Upper lobe of left lung (tissue), 4 donors: ENCODE measurements around the gene ADGRD1.

Experiments used
- EP300 ChIP-seq, 4 donors: sonication (generic); formaldehyde crosslinking; IDR thresholded peaks; one replicate each; pipeline ENCODE4 v1.5.1; 2017; ENCODE audit warnings: antibody characterized with exemption in 4 of 4, control low read depth in 2 of 4
- POLR2A ChIP-seq, 4 donors: fragments of 450-650 bp; IDR thresholded peaks; one replicate each; pipeline ENCODE4 v1.5.1; 2016 to 2017; ENCODE audit warnings: antibody characterized with exemption in 4 of 4, mild to moderate bottlenecking in 2 of 4
- POLR2AphosphoS5 ChIP-seq, 2 donors: sonication (generic); formaldehyde crosslinking; IDR thresholded peaks; one replicate each; pipeline ENCODE4 v1.5.1; 2017; ENCODE audit warnings: antibody characterized with exemption in 2 of 2
- TF ChIP-seq, protein P1 (sequence below), 6 experiments: fragments of 450-650 bp in 4 of 6; fragments of 200-600 bp in 2 of 6; sonication (generic) in 2 of 6; IDR thresholded peaks; one replicate each; pipeline ENCODE4 v1.5.1; 2016 to 2019; ENCODE audit warnings: antibody characterized with exemption in 6 of 6

DNA sequence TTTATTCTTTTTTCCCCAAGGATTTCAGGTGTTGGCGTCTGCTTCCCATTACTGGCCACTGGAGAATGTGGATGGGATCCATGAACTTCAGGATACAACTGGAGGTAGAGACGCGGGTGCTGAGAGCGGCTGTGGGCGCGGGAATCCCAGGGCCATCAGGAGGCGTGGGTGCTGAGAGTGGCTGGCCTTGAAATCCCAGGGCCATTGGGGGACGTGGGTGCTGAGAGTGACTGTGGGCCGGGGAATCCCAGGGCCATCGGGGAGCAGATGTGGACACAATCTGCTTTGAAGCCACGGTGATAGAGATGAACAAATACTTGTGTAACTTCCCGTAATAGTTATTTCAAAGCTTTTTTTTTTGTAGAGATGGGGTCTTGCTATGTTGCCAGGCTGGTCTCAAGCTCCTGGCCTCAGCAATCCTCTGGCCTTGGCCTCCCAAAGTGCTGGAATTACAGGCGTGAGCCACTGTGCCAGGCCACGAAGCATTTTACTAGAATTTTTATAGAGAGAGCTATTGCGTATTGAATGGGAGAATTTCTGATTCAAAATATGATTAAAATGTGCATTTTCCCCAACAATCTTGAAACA, 12.8 kb downstream of the ADGRD1 start:
- TF ChIP-seq POLR2A (IDR thresholded peaks at IDR 0.05) (no peak), EP300 (IDR thresholded peaks at IDR 0.05) (no peak), POLR2AphosphoS5 (IDR thresholded peaks at IDR 0.05) (no peak)
- TF ChIP-seq, protein P1, sequence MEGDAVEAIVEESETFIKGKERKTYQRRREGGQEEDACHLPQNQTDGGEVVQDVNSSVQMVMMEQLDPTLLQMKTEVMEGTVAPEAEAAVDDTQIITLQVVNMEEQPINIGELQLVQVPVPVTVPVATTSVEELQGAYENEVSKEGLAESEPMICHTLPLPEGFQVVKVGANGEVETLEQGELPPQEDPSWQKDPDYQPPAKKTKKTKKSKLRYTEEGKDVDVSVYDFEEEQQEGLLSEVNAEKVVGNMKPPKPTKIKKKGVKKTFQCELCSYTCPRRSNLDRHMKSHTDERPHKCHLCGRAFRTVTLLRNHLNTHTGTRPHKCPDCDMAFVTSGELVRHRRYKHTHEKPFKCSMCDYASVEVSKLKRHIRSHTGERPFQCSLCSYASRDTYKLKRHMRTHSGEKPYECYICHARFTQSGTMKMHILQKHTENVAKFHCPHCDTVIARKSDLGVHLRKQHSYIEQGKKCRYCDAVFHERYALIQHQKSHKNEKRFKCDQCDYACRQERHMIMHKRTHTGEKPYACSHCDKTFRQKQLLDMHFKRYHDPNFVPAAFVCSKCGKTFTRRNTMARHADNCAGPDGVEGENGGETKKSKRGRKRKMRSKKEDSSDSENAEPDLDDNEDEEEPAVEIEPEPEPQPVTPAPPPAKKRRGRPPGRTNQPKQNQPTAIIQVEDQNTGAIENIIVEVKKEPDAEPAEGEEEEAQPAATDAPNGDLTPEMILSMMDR (IDR thresholded peaks at IDR 0.05) = no peak
